GM19351 (cell line): ENCODE measurements around the gene CDKAL1.
"Not testable (repeated sequence)": the region's sequence is repeated elsewhere in the genome, so short reads cannot be mapped to it uniquely, and the experiment has no call there.

Experiments
- ATAC-seq: cut with Tn5 transposase; IDR thresholded peaks from one replicate; pipeline ENCODE4 v1.9.1; 2021; ENCODE audit warnings: mild to moderate bottlenecking, moderate library complexity; ENCODE audit not compliant: unreplicated experiment

The CDKAL1 gene

GRCh38 chr6:20534295-20535262 lies at the start of gene CDKAL1:
Gene CDKAL1, plus strand, starts transcription at chr6:20534457. Its CDS starts 11,894 bp downstream, at chr6:20546351.
- ATAC-seq: peak; percentile 85

GRCh38 chr6:20486641-20487040 lies 47.6 kb upstream of the CDKAL1 start:
- ATAC-seq: no peak

- no peak for ATAC-seq
Measured at GRCh38 chr6:20487669-20488375, 46.4 kb upstream of the CDKAL1 start.

GRCh38 chr6:20490591-20490990 lies 43.7 kb upstream of the CDKAL1 start:
- no peak for ATAC-seq

GRCh38 chr6:20492099-20492498 lies 42.2 kb upstream of the CDKAL1 start:
- ATAC-seq: no peak

- ATAC-seq: no peak
Measured at GRCh38 chr6:20497216-20498040, 36.8 kb upstream of the CDKAL1 start.

GRCh38 chr6:20498041-20498385 lies 36.2 kb upstream of the CDKAL1 start:
- ATAC-seq: no peak

- no peak for ATAC-seq
Measured at GRCh38 chr6:20509212-20509611, 25.0 kb upstream of the CDKAL1 start.

- no peak for ATAC-seq
Measured at GRCh38 chr6:20511852-20512251, 22.4 kb upstream of the CDKAL1 start.

GRCh38 chr6:20525208-20525607 lies 9.0 kb upstream of the CDKAL1 start:
- ATAC-seq: not testable (repeated sequence)

- ATAC-seq: peak; percentile 61
Measured at GRCh38 chr6:20529086-20529448, 5.2 kb upstream of the CDKAL1 start.

GRCh38 chr6:20532881-20533280 lies 1.4 kb upstream of the CDKAL1 start:
- no peak for ATAC-seq

GRCh38 chr6:20533746-20534294 lies 437 bp upstream of the CDKAL1 start:
- peak; percentile 3 for ATAC-seq

GRCh38 chr6:20538131-20538662 lies 3.9 kb downstream of the CDKAL1 start:
- ATAC-seq: no peak

- no peak for ATAC-seq
Measured at GRCh38 chr6:20538907-20539306, 4.7 kb downstream of the CDKAL1 start.

GRCh38 chr6:20539387-20539786 lies 5.1 kb downstream of the CDKAL1 start:
- ATAC-seq: no peak

GRCh38 chr6:20540683-20541082 lies 6.4 kb downstream of the CDKAL1 start:
- ATAC-seq: no peak

- no peak for ATAC-seq
Measured at GRCh38 chr6:20541382-20541781, 7.1 kb downstream of the CDKAL1 start.

GRCh38 chr6:20542927-20543602 lies 8.8 kb downstream of the CDKAL1 start:
- peak; percentile 99 for ATAC-seq

- no peak for ATAC-seq
Measured at GRCh38 chr6:20548264-20548663, 14.0 kb downstream of the CDKAL1 start.
